Measurements from ENCODE around the gene NTM.

Gene NTM

DNA sequence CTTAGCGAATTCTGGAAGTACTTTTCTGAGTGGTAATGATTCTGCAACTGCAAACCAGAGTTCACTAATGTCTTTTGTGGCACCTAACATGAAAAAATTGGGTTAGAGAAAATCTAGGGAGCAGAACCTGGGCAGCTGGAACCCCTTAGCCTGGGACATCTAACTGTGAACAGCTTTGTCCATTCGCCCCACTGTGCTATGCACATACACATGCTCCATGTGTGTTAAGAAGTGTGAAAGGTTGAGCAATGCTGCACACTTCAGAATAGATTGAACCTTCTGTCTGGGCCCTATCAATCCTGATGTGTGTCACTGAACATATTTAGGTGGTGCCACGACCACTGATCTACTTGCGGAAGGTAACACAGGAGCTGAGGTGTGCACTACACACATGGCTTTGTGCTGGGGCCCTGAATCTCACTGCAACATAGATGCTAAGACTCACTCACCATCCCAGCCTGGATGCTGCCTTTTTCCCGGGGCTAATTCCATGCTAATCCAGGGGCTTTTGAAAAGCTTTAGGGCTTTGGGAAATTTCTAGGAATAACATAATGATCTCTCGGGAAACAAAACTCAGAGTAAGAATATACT lies 976.2 kb downstream of the NTM start:
- no peaks in the 10 kb centered on the region for H3K36me3 ChIP-seq (ENCODE audit: insufficient read depth, low read length)
- no peaks in the 10 kb centered on the region for H3K4me1 ChIP-seq (ENCODE audit: insufficient read depth, low read length)
- H3K27ac ChIP-seq (ENCODE audit: low read depth, low read length): no peak overlapping the region
- H3K9ac ChIP-seq (ENCODE audit: low read length): no peak overlapping the region
- H3K27me3 ChIP-seq (ENCODE audit: control insufficient read depth in 1 of 2, insufficient read depth in 2 of 2, low read length in 2 of 2): no peaks in the 10 kb centered on the region
- H3K9me3 ChIP-seq (ENCODE audit: low read length): no peaks in the 10 kb centered on the region
- no peak overlapping the region for H3K4me3 ChIP-seq (ENCODE audit: low read depth in 1 of 2, low read length in 2 of 2)

DNA sequence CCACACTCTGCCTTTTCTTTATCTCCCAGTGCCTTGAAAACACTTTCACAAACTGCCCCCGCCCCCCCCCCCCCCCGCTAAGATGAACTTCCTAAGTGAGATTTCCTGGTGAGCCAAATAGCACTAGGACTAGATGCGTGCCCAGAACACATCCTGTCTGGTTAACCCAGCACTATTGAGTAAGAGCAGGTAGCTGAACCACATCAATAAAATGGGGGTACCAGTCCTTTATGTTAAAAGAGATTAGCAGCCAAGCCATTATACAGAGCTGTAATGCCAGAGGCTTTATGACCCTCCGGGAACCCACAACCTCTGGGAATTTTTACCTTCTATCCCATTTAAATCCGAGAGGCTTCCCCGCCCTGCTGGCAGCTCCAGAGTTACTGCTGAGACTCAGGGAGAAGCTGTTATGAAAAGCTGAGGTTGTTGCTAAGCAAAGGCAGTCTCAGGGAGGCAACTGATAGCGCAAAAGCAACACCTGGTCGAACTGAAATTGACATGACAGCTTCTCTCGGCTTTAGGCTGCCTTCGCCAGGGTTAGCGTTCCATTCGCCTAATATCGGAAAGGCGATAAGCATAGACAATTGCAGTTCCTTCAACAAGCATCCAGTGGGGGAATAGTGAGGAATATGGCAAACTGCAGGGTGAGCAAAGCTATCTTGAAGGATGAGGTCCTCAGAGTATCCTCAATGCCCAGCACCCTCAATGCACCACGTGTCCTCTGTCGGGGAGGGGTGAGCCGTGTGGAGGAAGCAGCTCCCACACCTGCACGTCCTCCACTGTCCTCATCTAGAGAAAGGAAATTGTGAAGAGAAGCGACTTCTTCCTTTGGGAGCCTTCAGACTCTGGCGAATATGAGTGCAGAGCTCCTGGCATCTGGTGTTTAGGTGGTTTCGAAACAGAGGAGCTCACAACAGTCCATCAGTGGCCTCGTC lies 977.0 kb downstream of the NTM start:
- no peaks in the 10 kb centered on the region for H3K27me3 ChIP-seq (ENCODE audit: control insufficient read depth in 1 of 2, insufficient read depth in 2 of 2, low read length in 2 of 2)
- H3K4me1 ChIP-seq (ENCODE audit: insufficient read depth, low read length): no peaks in the 10 kb centered on the region
- no peak overlapping the region for H3K27ac ChIP-seq (ENCODE audit: low read depth, low read length)
- no peak overlapping the region for H3K9ac ChIP-seq (ENCODE audit: low read length)
- no peaks in the 10 kb centered on the region for H3K36me3 ChIP-seq (ENCODE audit: insufficient read depth, low read length)
- no peaks in the 10 kb centered on the region for H3K9me3 ChIP-seq (ENCODE audit: low read length)
- no peak overlapping the region for H3K4me3 ChIP-seq (ENCODE audit: low read depth in 1 of 2, low read length in 2 of 2)

DNA sequence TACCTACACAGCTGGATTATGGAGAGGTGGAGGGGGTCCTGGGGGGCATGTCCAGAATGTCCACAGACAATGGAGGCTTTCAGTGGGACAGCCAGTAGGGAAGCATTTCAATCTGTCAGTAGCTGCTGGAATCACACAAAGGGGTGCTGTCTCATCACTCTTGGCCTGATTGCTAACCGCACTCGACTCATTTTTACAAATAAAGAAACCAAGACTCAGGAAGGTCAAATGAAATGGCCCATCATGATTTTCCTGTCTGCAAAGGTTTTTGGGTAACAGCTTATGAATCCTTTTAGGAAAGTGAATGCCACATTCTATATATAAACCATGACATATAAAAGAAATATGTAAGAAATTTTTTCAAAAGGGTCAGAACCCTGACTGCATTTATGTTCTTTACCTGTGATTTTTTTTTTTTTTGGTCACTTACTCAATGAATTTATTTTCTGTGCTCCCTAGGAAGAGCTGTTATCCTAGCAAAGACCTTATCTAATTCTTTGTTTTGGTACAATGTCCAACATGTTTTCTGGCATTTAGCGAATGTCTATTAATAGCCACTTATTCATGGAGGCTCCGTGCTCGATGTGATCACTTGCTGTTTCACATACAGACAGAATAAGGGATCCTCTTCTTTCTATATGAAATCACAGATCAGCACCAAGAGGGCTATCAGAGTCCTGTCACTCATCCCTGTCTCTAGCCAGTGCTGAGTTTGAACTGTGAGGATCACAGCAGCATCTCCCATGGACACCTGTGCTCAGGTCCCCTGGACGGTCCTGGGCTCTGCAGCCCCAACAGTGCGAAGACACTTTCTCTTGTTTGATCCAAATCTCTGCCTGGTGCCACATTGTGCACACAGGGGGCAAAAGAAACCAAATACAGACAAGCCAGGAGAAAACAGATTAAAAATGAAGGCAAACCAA lies 979.7 kb downstream of the NTM start:
- Histone ChIP-seq H3K27me3 (ENCODE audit: control insufficient read depth in 1 of 2, insufficient read depth in 2 of 2, low read length in 2 of 2) (no peaks in the 10 kb centered on the region), H3K4me1 (ENCODE audit: insufficient read depth, low read length) (no peaks in the 10 kb centered on the region), H3K9ac (ENCODE audit: low read length) (no peak overlapping the region), H3K4me3 (ENCODE audit: low read depth in 1 of 2, low read length in 2 of 2) (no peak overlapping the region), H3K27ac (ENCODE audit: low read depth, low read length) (no peak overlapping the region), H3K36me3 (ENCODE audit: insufficient read depth, low read length) (no peaks in the 10 kb centered on the region), H3K9me3 (ENCODE audit: low read length) (no peaks in the 10 kb centered on the region)

DNA sequence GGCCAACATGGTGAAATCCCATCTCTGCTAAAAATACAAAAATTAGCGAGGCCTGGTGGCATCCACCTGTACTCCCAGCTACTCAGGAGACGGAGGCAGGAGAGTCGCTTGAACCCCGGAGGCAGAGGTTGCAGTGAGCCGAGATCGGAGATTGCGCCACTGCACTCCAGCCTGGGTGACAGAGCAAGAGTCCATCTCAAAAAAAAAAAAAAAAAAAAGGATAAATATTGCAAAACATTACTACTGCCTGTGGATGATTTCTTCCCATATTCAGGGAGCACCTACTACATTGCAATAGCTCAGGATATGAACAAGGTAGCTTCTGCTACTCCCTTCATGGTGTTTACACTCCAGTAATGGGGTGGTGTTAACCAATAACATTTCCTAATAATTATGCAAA lies 980.6 kb downstream of the NTM start:
- no peaks in the 10 kb centered on the region for H3K27me3 ChIP-seq (ENCODE audit: control insufficient read depth in 1 of 2, insufficient read depth in 2 of 2, low read length in 2 of 2)
- H3K36me3 ChIP-seq (ENCODE audit: insufficient read depth, low read length): no peaks in the 10 kb centered on the region
- no peaks in the 10 kb centered on the region for H3K9me3 ChIP-seq (ENCODE audit: low read length)
- H3K4me3 ChIP-seq (ENCODE audit: low read depth in 1 of 2, low read length in 2 of 2): no peak overlapping the region
- no peak overlapping the region for H3K9ac ChIP-seq (ENCODE audit: low read length)
- no peaks in the 10 kb centered on the region for H3K4me1 ChIP-seq (ENCODE audit: insufficient read depth, low read length)
- H3K27ac ChIP-seq (ENCODE audit: low read depth, low read length): no peak overlapping the region

DNA sequence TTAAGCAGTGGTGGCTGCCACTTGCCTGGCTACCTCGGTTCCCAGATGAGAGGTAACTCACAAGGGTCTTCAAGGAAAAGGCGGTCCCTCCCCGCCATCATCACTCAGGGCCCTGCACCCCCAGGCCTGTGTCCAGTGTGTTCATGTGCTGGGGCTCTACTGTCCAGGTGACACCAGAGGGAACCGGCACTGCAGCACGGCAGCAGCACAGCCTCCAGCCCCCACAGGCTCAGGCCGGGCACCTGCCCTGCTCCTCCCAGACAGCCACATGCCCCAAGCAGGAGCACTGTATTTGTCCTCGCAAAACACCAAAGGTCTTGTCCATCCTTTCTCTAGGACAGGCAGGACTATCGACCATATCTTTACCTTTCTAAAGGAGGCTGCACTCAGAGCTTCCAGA lies 982.1 kb downstream of the NTM start:
- Histone ChIP-seq H3K9me3 (ENCODE audit: low read length) (no peaks in the 10 kb centered on the region), H3K4me3 (ENCODE audit: low read depth in 1 of 2, low read length in 2 of 2) (no peak overlapping the region), H3K4me1 (ENCODE audit: insufficient read depth, low read length) (no peaks in the 10 kb centered on the region), H3K9ac (ENCODE audit: low read length) (no peak overlapping the region), H3K27ac (ENCODE audit: low read depth, low read length) (no peak overlapping the region), H3K36me3 (ENCODE audit: insufficient read depth, low read length) (no peaks in the 10 kb centered on the region), H3K27me3 (ENCODE audit: control insufficient read depth in 1 of 2, insufficient read depth in 2 of 2, low read length in 2 of 2) (no peaks in the 10 kb centered on the region)

DNA sequence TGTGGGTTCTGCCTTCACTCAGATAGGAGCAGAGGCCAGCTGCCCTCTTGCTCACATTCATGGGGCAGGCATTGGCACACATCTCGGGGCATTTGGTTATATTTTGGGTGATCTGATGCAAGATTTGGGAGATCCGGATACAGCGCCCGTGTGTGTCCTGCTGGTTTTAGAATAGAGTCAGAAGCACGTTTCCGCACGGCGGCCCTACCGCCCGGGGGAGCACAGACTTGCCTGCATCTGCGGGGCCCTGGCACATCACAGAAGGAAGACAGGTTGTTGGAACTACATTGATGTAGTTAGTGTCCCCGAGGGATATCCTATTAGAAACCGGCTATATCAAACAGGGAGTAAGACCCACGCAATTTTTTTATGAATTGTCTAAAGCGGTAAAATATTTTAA lies 982.8 kb downstream of the NTM start:
- H3K4me1 ChIP-seq (ENCODE audit: insufficient read depth, low read length): no peaks in the 10 kb centered on the region
- H3K9ac ChIP-seq (ENCODE audit: low read length): no peak overlapping the region
- H3K4me3 ChIP-seq (ENCODE audit: low read depth in 1 of 2, low read length in 2 of 2): no peak overlapping the region
- no peaks in the 10 kb centered on the region for H3K36me3 ChIP-seq (ENCODE audit: insufficient read depth, low read length)
- no peak overlapping the region for H3K27ac ChIP-seq (ENCODE audit: low read depth, low read length)
- no peaks in the 10 kb centered on the region for H3K9me3 ChIP-seq (ENCODE audit: low read length)
- H3K27me3 ChIP-seq (ENCODE audit: control insufficient read depth in 1 of 2, insufficient read depth in 2 of 2, low read length in 2 of 2): no peaks in the 10 kb centered on the region

DNA sequence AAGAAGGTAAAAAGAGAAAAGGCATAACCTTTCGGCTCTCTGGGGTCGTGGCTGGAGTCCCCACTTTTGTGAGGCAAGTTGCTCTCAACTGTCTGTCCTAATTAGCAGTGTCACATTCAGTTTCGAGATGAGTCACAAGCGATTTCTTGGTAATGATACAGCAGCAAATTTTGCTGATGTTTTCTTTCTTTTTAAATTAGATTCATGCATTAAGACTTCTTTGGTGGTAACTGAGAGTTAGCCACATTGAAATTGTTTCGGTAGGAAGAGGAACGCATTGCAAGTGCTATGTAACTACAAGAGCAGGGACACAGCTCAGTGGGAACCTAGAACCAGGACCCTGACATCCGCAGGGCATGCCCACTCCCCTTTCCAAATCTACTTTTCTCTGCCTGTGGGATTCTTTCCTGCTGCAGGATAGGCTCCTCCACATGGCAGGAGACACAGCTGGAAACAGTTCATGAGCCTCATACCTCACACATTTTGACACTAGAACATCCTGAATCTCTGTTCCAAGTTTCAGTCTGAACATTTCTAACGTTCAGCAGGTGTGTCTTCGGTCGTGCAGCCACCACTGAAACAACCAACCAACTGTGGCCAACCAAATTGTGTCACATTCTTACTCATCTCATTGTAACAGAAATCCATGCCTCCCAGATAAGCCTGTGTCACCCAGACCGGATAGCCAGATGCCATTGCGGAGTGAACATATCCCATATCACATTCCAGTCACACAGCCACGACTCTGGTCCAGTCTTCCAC lies 987.6 kb downstream of the NTM start:
- no peaks in the 10 kb centered on the region for H3K27me3 ChIP-seq (ENCODE audit: control insufficient read depth in 1 of 2, insufficient read depth in 2 of 2, low read length in 2 of 2)
- H3K36me3 ChIP-seq (ENCODE audit: insufficient read depth, low read length): no peaks in the 10 kb centered on the region
- no peak overlapping the region for H3K9ac ChIP-seq (ENCODE audit: low read length)
- no peaks in the 10 kb centered on the region for H3K9me3 ChIP-seq (ENCODE audit: low read length)
- H3K27ac ChIP-seq (ENCODE audit: low read depth, low read length): no peak overlapping the region
- H3K4me1 ChIP-seq (ENCODE audit: insufficient read depth, low read length): no peaks in the 10 kb centered on the region
- no peak overlapping the region for H3K4me3 ChIP-seq (ENCODE audit: low read depth in 1 of 2, low read length in 2 of 2)

DNA sequence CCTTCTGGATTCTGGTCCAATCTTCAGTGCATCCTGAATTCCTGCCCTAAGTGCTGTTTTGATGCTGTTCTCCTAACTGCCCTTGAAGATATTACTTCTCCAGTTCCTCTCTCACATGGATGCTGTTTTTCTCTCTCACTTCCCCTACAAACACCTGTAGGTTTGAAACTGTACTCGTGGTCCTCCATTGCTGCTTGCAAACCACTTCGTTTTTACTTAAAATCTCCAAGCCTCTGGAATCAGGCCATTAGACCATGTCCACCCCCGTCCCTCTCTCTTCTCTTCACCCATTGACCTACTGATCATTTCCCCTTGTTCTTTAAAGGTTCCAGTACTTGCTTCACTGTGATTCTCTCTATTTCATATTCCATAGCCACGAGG lies 988.1 kb downstream of the NTM start:
- Histone ChIP-seq H3K4me1 (ENCODE audit: insufficient read depth, low read length) (no peaks in the 10 kb centered on the region), H3K4me3 (ENCODE audit: low read depth in 1 of 2, low read length in 2 of 2) (no peak overlapping the region), H3K9me3 (ENCODE audit: low read length) (no peaks in the 10 kb centered on the region), H3K27me3 (ENCODE audit: control insufficient read depth in 1 of 2, insufficient read depth in 2 of 2, low read length in 2 of 2) (no peaks in the 10 kb centered on the region), H3K9ac (ENCODE audit: low read length) (no peak overlapping the region), H3K36me3 (ENCODE audit: insufficient read depth, low read length) (no peaks in the 10 kb centered on the region), H3K27ac (ENCODE audit: low read depth, low read length) (no peak overlapping the region)

DNA sequence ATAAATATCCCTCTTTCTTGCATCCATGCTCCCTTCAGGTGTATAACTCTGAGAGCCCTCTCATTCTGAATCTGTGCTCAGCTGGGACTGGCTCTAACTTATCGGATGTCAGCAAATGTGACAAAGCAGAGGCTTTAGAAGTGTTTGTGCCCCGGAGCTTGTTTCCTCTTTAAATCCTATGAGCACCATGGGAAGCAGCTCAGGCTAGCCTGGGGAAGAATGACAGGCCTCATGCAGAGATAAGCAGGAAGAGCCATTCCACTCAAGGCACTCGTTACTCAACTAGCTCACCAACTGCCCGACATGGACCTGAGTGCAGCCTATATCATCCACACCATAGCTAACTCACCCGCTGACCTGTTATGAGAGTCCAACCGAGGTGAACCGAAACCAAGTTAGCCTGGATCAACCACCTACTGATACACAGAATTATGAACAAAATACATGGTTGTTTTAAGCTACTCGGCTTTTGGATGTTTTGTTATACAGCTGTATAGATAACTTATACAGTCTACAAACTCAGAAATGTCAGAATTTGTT lies 990.7 kb downstream of the NTM start:
- Histone ChIP-seq H3K27ac (ENCODE audit: low read depth, low read length) (no peak overlapping the region), H3K9ac (ENCODE audit: low read length) (no peak overlapping the region), H3K4me1 (ENCODE audit: insufficient read depth, low read length) (no peaks in the 10 kb centered on the region), H3K27me3 (ENCODE audit: control insufficient read depth in 1 of 2, insufficient read depth in 2 of 2, low read length in 2 of 2) (no peaks in the 10 kb centered on the region), H3K4me3 (ENCODE audit: low read depth in 1 of 2, low read length in 2 of 2) (no peak overlapping the region), H3K36me3 (ENCODE audit: insufficient read depth, low read length) (no peaks in the 10 kb centered on the region), H3K9me3 (ENCODE audit: low read length) (no peaks in the 10 kb centered on the region)

DNA sequence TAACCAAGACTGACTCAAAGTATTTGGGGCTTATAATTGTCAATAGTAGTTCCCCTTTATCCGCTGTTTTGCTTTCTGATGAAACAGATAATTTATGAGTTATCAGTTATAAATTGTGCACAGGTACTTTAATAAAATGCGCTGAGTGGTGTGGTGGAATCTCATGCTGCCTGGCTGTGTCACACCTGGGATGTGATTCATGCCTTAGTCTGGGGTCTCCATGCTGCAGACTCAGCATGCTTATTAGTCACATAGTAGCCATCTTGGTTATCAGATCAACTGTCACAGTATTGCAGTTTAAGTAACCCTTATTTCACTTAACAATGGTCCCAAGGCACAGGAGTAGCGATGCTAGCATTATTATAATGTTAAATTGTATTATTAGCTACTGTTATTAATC lies 995.2 kb downstream of the NTM start:
- Histone ChIP-seq H3K27ac (ENCODE audit: low read depth, low read length) (no peak overlapping the region), H3K4me1 (ENCODE audit: insufficient read depth, low read length) (no peaks in the 10 kb centered on the region), H3K9ac (ENCODE audit: low read length) (no peak overlapping the region), H3K4me3 (ENCODE audit: low read depth in 1 of 2, low read length in 2 of 2) (no peak overlapping the region), H3K27me3 (ENCODE audit: control insufficient read depth in 1 of 2, insufficient read depth in 2 of 2, low read length in 2 of 2) (no peaks in the 10 kb centered on the region), H3K36me3 (ENCODE audit: insufficient read depth, low read length) (no peaks in the 10 kb centered on the region), H3K9me3 (ENCODE audit: low read length) (no peaks in the 10 kb centered on the region)
